Osteoblast (primary cell): ENCODE measurements around the gene TEX11. TPM values are rescaled to one million over a fixed set of nuclear protein-coding genes. Genes with fewer than 3 reads are reported as not detected.

ENCODE experiments used
- DNase-seq: peaks from one replicate; pipeline ENCODE4 v3.0.0; 2011; ENCODE audit warnings: low spot score, mixed read lengths; ENCODE audit not compliant: insufficient read length; ENCODE audit errors: missing footprints
- H2AFZ ChIP-seq: 2 replicates; pipeline ENCODE4 v1.6.0; 2011; ENCODE audit warnings: mild to moderate bottlenecking, low read length
- H3K27ac ChIP-seq: 2 replicates; pipeline ENCODE4 v1.5.1; 2011; ENCODE audit warnings: mild to moderate bottlenecking, low read depth, low read length, moderate library complexity
- H3K27me3 ChIP-seq: 2 replicates; pipeline ENCODE4 v1.6.0; 2012; ENCODE audit warnings: mild to moderate bottlenecking, control low read depth, inconsistent platforms, low read length, moderate library complexity; ENCODE audit not compliant: insufficient read depth
- H3K36me3 ChIP-seq: 2 replicates; pipeline ENCODE4 v1.5.1; 2011; ENCODE audit warnings: mild to moderate bottlenecking, low read length, control low read depth, moderate library complexity; ENCODE audit not compliant: insufficient read depth
- H3K4me1 ChIP-seq: 2 replicates; pipeline ENCODE4 v1.5.1; 2011; ENCODE audit warnings: mild to moderate bottlenecking, low read length, control low read depth, moderate library complexity; ENCODE audit not compliant: insufficient read depth
- H3K4me2 ChIP-seq: 2 replicates; pipeline ENCODE4 v1.6.0; 2011; ENCODE audit warnings: mild to moderate bottlenecking, low read length; ENCODE audit not compliant: insufficient read depth
- H3K4me3 ChIP-seq: fragments of 200-600 bp; sonication (generic); 3 replicates; pipeline ENCODE4 v1.5.1; 2012; ENCODE audit warnings: mild to moderate bottlenecking, low read length, inconsistent platforms; ENCODE audit not compliant: insufficient read depth
- H3K79me2 ChIP-seq: 2 replicates; pipeline ENCODE4 v1.6.0; 2012; ENCODE audit warnings: mild to moderate bottlenecking, low read length, control low read depth, inconsistent platforms; ENCODE audit not compliant: insufficient read depth
- H3K9me3 ChIP-seq: 2 replicates; pipeline ENCODE4 v1.5.1; 2011; ENCODE audit warnings: low read depth, low read length, control low read depth
- H4K20me1 ChIP-seq: 2 replicates; pipeline ENCODE4 v1.6.0; 2012; ENCODE audit warnings: mild to moderate bottlenecking, low read length, control low read depth; ENCODE audit not compliant: insufficient read depth
- CTCF ChIP-seq: IDR thresholded peaks from 2 replicates; pipeline ENCODE4 v1.5.1; 2011; ENCODE audit warnings: mild to moderate bottlenecking, low read depth, low read length, moderate library complexity; ENCODE audit errors: extremely low read depth
- total RNA-seq: library from RNA; depleted of rRNA; stranded (reverse); fragments of >200 nt; gene quantifications from 2 replicates; pipeline ENCODE4 v1.2.3, GENCODE V29; 2012

Gene TEX11
- total RNA-seq: not detected in 2 replicates

GRCh38 chrX:70908541-70908940, at the start of gene TEX11:
TEX11 (minus strand) TSS chrX:70908711; CDS start chrX:70907789, 922 bp downstream.
- H3K79me2 ChIP-seq: no peaks in the 10 kb centered on the region
- TF ChIP-seq CTCF: no peak
- no peaks in the 10 kb centered on the region for H3K4me1 ChIP-seq
- no peak within 1 kb of the TSS for H3K27ac ChIP-seq
- H4K20me1 ChIP-seq: no peaks in the 10 kb centered on the region
- no peaks in the 10 kb centered on the region for H3K36me3 ChIP-seq
- no peak within 1 kb of the TSS for H3K4me3 ChIP-seq
- DNase-seq: no peak
- H3K9me3 ChIP-seq: no peaks in the 10 kb centered on the region
- no peak within 1 kb of the TSS for H2AFZ ChIP-seq
- no peak within 1 kb of the TSS for H3K4me2 ChIP-seq
- H3K27me3 ChIP-seq: no peaks in the 10 kb centered on the region

- Histone ChIP-seq H3K4me3 (no peak overlapping the region), H4K20me1 (no peaks in the 10 kb centered on the region), H3K4me1 (no peaks in the 10 kb centered on the region), H3K79me2 (no peaks in the 10 kb centered on the region), H3K27ac (no peak overlapping the region), H2AFZ (no peak overlapping the region), H3K27me3 (peaks cover 4% of the 10 kb centered on the region), H3K36me3 (no peaks in the 10 kb centered on the region), H3K9me3 (no peaks in the 10 kb centered on the region), H3K4me2 (no peak overlapping the region)
- DNase-seq: no peak
- no peak for TF ChIP-seq CTCF
These were observed 46.4 kb upstream of the TEX11 start for GRCh38 chrX:70954871-70955270.

GRCh38 chrX:70924294-70924911, 15.9 kb upstream of the TEX11 start:
- H3K4me2 ChIP-seq: no peak overlapping the region
- no peak overlapping the region for H2AFZ ChIP-seq
- DNase-seq: peak; percentile 18
- H3K36me3 ChIP-seq: no peaks in the 10 kb centered on the region
- no peak for TF ChIP-seq CTCF
- no peak overlapping the region for H3K27ac ChIP-seq
- no peaks in the 10 kb centered on the region for H3K79me2 ChIP-seq
- H3K4me1 ChIP-seq: no peaks in the 10 kb centered on the region
- H3K9me3 ChIP-seq: no peaks in the 10 kb centered on the region
- no peak overlapping the region for H3K4me3 ChIP-seq
- no peaks in the 10 kb centered on the region for H4K20me1 ChIP-seq
- H3K27me3 ChIP-seq: peaks cover 23% of the 10 kb centered on the region

GRCh38 chrX:70922774-70923473, 14.4 kb upstream of the TEX11 start:
- no peaks in the 10 kb centered on the region for H3K4me1 ChIP-seq
- peaks cover 23% of the 10 kb centered on the region for H3K27me3 ChIP-seq
- no peaks in the 10 kb centered on the region for H3K79me2 ChIP-seq
- no peaks in the 10 kb centered on the region for H3K9me3 ChIP-seq
- no peaks in the 10 kb centered on the region for H4K20me1 ChIP-seq
- no peak overlapping the region for H2AFZ ChIP-seq
- no peak for DNase-seq
- no peak for TF ChIP-seq CTCF
- H3K36me3 ChIP-seq: no peaks in the 10 kb centered on the region
- H3K4me2 ChIP-seq: no peak overlapping the region
- no peak overlapping the region for H3K4me3 ChIP-seq
- no peak overlapping the region for H3K27ac ChIP-seq
